HEK293 (cell line): ENCODE results near the gene AFG3L2.

ENCODE experiments used
- CTCF ChIA-PET: fragments of 350-600 bp; formaldehyde crosslinking; extraction: SDS; loops from one replicate; lab custom pipeline; 2021; ENCODE audit warnings: antibody characterized with exemption; lab: Yijun Ruan, JAX
- POLR2A ChIA-PET: fragments of 300-600 bp; formaldehyde crosslinking; extraction: SDS; loops from one replicate; lab custom pipeline; 2020; ENCODE audit warnings: antibody characterized with exemption, inconsistent platforms; lab: Yijun Ruan, JAX
- H3K27ac ChIP-seq: fragments of 200-500 bp; sonication (Bioruptor generic); 2 replicates; pipeline ENCODE4 v1.5.1; 2014; ENCODE audit warnings: low read depth, low read length, control low read depth, inconsistent platforms; ENCODE audit errors: extremely low read depth
- H3K36me3 ChIP-seq, 2 experiments: fragments of 200-500 bp in 1 of 2; sonication (Bioruptor generic) in 1 of 2; 1 replicate in 1 of 2; 2 replicates in 1 of 2; pipeline ENCODE4 v1.5.1; 2014 to 2017; ENCODE audit warnings: inconsistent platforms in 2 of 2, low read length in 2 of 2; ENCODE audit not compliant: control insufficient read depth in 2 of 2, insufficient read depth in 1 of 2
- H3K4me1 ChIP-seq: fragments of 200-500 bp; sonication (Bioruptor generic); 2 replicates; pipeline ENCODE4 v1.5.1; 2014; ENCODE audit warnings: mild to moderate bottlenecking, low read length, inconsistent platforms; ENCODE audit not compliant: control insufficient read depth, insufficient read depth
- H3K4me3 ChIP-seq: 2 replicates; pipeline ENCODE4 v1.5.1; 2011; ENCODE audit warnings: low read depth, mild to moderate bottlenecking, control low read depth, low read length, moderate library complexity
- H3K9me3 ChIP-seq: fragments of 200-500 bp; sonication (Bioruptor generic); 2 replicates; pipeline ENCODE4 v1.5.1; 2014; ENCODE audit warnings: low read depth, low read length, inconsistent platforms; ENCODE audit not compliant: control insufficient read depth, insufficient read depth
- ATF2 ChIP-seq: fragments of 450-650 bp; formaldehyde crosslinking; IDR thresholded peaks from 2 replicates; pipeline ENCODE4 v1.5.1; 2016; ENCODE audit warnings: missing biosample characterization, missing genetic modification characterization, low read depth
- MZF1 ChIP-seq: fragments of 450-650 bp; formaldehyde crosslinking; IDR thresholded peaks from 2 replicates; pipeline ENCODE4 v1.5.1; 2017; ENCODE audit warnings: missing biosample characterization, missing genetic modification characterization, borderline replicate concordance
- PRDM10 ChIP-seq: fragments of 450-650 bp; formaldehyde crosslinking; IDR thresholded peaks from 2 replicates; pipeline ENCODE4 v1.5.1; 2016; ENCODE audit warnings: missing biosample characterization, missing genetic modification characterization
- SCRT2 ChIP-seq: fragments of 450-650 bp; formaldehyde crosslinking; IDR thresholded peaks from 2 replicates; pipeline ENCODE4 v1.5.1; 2016; ENCODE audit warnings: missing biosample characterization, missing genetic modification characterization
- TRIM28 ChIP-seq: IDR thresholded peaks from 2 replicates; pipeline ENCODE4 v1.6.1; 2011; ENCODE audit warnings: low read length, control low read depth, borderline replicate concordance
- ZBTB17 ChIP-seq: fragments of 450-650 bp; formaldehyde crosslinking; IDR thresholded peaks from 2 replicates; pipeline ENCODE4 v1.5.1; 2016; ENCODE audit warnings: missing biosample characterization, missing genetic modification characterization
- ZBTB8A ChIP-seq: fragments of 450-650 bp; formaldehyde crosslinking; IDR thresholded peaks from 2 replicates; pipeline ENCODE4 v1.5.1; 2016; ENCODE audit warnings: missing biosample characterization, missing genetic modification characterization
- ZNF280D ChIP-seq: fragments of 450-650 bp; formaldehyde crosslinking; IDR thresholded peaks from 2 replicates; pipeline ENCODE4 v1.5.1; 2016; ENCODE audit warnings: missing biosample characterization, missing genetic modification characterization
- ZNF398 ChIP-seq: fragments of 450-650 bp; formaldehyde crosslinking; IDR thresholded peaks from 2 replicates; pipeline ENCODE4 v1.5.1; 2017; ENCODE audit warnings: missing biosample characterization, missing genetic modification characterization
- ZNF404 ChIP-seq: fragments of 450-650 bp; formaldehyde crosslinking; IDR thresholded peaks from 2 replicates; pipeline ENCODE4 v1.5.1; 2017; ENCODE audit warnings: missing biosample characterization, missing genetic modification characterization
- ZNF513 ChIP-seq: fragments of 450-650 bp; IDR thresholded peaks from 2 replicates; pipeline ENCODE4 v1.5.1; 2018; ENCODE audit warnings: missing biosample characterization, missing genetic modification characterization
- ZNF529 ChIP-seq: fragments of 450-650 bp; formaldehyde crosslinking; IDR thresholded peaks from 2 replicates; pipeline ENCODE4 v1.5.1; 2017; ENCODE audit warnings: missing genetic modification characterization, missing biosample characterization; ENCODE audit not compliant: insufficient replicate concordance
- ZNF561 ChIP-seq: fragments of 450-650 bp; IDR thresholded peaks from 2 replicates; pipeline ENCODE4 v1.5.1; 2018; ENCODE audit warnings: missing biosample characterization, missing genetic modification characterization, borderline replicate concordance
- ZNF626 ChIP-seq: fragments of 450-650 bp; sonication (Bioruptor Pico); formaldehyde crosslinking; IDR thresholded peaks from 2 replicates; pipeline ENCODE4 v1.5.1; 2018; ENCODE audit warnings: missing biosample characterization, missing genetic modification characterization, inconsistent platforms
- ZNF629 ChIP-seq: fragments of 450-650 bp; formaldehyde crosslinking; IDR thresholded peaks from 2 replicates; pipeline ENCODE4 v1.5.1; 2017; ENCODE audit warnings: missing biosample characterization, missing genetic modification characterization
- ZNF639 ChIP-seq: fragments of 450-650 bp; formaldehyde crosslinking; IDR thresholded peaks from 2 replicates; pipeline ENCODE4 v1.5.1; 2016; ENCODE audit warnings: missing biosample characterization, missing genetic modification characterization
- ZNF664 ChIP-seq: fragments of 450-650 bp; formaldehyde crosslinking; IDR thresholded peaks from 2 replicates; pipeline ENCODE4 v1.5.1; 2016; ENCODE audit warnings: missing biosample characterization, missing genetic modification characterization
- ZNF670 ChIP-seq: fragments of 450-650 bp; formaldehyde crosslinking; IDR thresholded peaks from 2 replicates; pipeline ENCODE4 v1.5.1; 2016; ENCODE audit warnings: missing biosample characterization, missing genetic modification characterization, low read depth
- ZNF837 ChIP-seq: fragments of 450-650 bp; formaldehyde crosslinking; IDR thresholded peaks from 2 replicates; pipeline ENCODE4 v1.5.1; 2016; ENCODE audit warnings: missing biosample characterization, missing genetic modification characterization

Gene AFG3L2

GRCh38 chr18:12362473-12363174 is 14.4 kb downstream of the AFG3L2 start (continued):
- TF ChIP-seq ZNF280D (tag by site-specific recombination) (no peak), ZBTB17 (tag by site-specific recombination) (no peak), ZNF404 (tag by site-specific recombination) (no peak), ZNF529 (tag by site-specific recombination) (no peak), ZNF670 (tag by site-specific recombination) (no peak), ZNF398 (tag by site-specific recombination) (no peak), ZNF639 (no peak), ZNF513 (no peak), SCRT2 (tag by site-specific recombination) (no peak)

GRCh38 chr18:12361770-12362378 is 15.2 kb downstream of the AFG3L2 start:
- Histone ChIP-seq H3K36me3 (peaks cover 60 to 90% of the 10 kb centered on the region in 2 experiments), H3K27ac (no peak overlapping the region), H3K4me3 (no peak overlapping the region)
- CTCF ChIA-PET: no interaction called here
- no peak for TF ChIP-seq ZBTB8A (tag by site-specific recombination)
- TF ChIP-seq ZNF664: peak; percentile 95
- TF ChIP-seq TRIM28: no peak
- no peak for TF ChIP-seq ATF2 (tag by site-specific recombination)
- no peak for TF ChIP-seq ZNF837
- no peak for TF ChIP-seq ZNF629
- TF ChIP-seq MZF1: no peak
- TF ChIP-seq PRDM10 (tag by site-specific recombination): 0 out of 2 replicates have a peak, but pooled peaks have one; percentile 31
- no peak for TF ChIP-seq ZNF626 (tag by site-specific recombination)
- TF ChIP-seq ZNF561: no peak
- TF ChIP-seq, all 188 proteins: peak for 2
- POLR2A ChIA-PET: no interaction called here
- Histone ChIP-seq H3K4me1 (no peaks in the 10 kb centered on the region), H3K9me3 (no peaks in the 10 kb centered on the region)
